Esophagus muscularis mucosa (tissue), 3 donors: Measurements from ENCODE around the gene RHOU.

Experiments used
- POLR2A ChIP-seq: fragments of 450-650 bp; IDR thresholded peaks from one replicate; pipeline ENCODE4 v1.6.1; 2017; ENCODE audit warnings: antibody characterized with exemption, moderate library complexity, mild to moderate bottlenecking, low read depth
- TF ChIP-seq, protein P1 (sequence below), 3 experiments: fragments of 200-600 bp in 2 of 3; fragments of 450-650 bp in 1 of 3; sonication (generic) in 2 of 3; IDR thresholded peaks; one replicate each; pipeline ENCODE4 v1.5.1; 2017 to 2019; ENCODE audit warnings: antibody characterized with exemption in 3 of 3, mild to moderate bottlenecking in 2 of 3, moderate library complexity in 1 of 3

DNA sequence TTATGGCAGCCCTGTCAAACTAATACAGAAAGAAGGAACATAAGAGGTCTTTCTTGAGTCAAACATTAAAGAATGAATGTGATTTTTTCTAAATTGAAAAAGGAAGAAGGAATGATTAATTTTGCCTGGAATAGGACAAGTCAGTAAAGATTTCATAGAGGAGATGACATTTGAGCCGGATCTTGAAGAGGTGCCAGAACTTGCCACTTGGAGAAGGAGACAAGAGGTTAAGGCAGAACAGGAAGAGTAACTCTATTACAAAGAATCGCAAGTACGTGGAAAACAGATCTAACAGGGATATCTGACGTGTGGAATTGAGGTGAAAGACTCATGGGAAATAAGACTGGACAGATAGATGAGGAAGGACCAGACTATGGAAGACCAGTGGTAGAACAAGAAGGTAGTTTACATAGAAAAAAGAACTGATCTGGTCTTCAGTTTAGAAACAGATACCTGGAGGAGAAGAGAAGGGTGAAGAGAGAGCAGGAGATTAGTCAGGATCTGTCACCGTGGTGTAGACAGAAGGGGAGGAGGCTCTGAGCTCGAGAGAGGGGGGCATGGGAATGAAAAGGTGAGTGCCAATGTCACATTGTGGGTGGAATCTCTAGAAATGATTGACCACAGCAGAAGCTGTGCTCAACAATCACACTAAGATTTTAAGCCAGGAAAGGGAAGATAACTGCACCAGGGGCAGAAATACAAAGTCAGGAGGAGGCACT, 32.5 kb downstream of the RHOU start:
- TF ChIP-seq, protein P1, sequence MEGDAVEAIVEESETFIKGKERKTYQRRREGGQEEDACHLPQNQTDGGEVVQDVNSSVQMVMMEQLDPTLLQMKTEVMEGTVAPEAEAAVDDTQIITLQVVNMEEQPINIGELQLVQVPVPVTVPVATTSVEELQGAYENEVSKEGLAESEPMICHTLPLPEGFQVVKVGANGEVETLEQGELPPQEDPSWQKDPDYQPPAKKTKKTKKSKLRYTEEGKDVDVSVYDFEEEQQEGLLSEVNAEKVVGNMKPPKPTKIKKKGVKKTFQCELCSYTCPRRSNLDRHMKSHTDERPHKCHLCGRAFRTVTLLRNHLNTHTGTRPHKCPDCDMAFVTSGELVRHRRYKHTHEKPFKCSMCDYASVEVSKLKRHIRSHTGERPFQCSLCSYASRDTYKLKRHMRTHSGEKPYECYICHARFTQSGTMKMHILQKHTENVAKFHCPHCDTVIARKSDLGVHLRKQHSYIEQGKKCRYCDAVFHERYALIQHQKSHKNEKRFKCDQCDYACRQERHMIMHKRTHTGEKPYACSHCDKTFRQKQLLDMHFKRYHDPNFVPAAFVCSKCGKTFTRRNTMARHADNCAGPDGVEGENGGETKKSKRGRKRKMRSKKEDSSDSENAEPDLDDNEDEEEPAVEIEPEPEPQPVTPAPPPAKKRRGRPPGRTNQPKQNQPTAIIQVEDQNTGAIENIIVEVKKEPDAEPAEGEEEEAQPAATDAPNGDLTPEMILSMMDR (IDR thresholded peaks at IDR 0.05), result no peak
- TF ChIP-seq POLR2A, result no peak
